AG09309 (cell line): ENCODE data around the gene IQCH.

Experiments used
- DNase-seq: peaks from one replicate; pipeline ENCODE4 v3.0.0-alpha.2; 2010; ENCODE audit warnings: low read depth
- H3K4me3 ChIP-seq: 2 replicates; pipeline ENCODE4 v1.5.1; 2011; ENCODE audit warnings: mild to moderate bottlenecking, low read depth, low read length, moderate library complexity; ENCODE audit not compliant: control insufficient read depth
- CTCF ChIP-seq: IDR thresholded peaks from 2 replicates; pipeline ENCODE4 v1.5.1; 2011; ENCODE audit warnings: mild to moderate bottlenecking, low read depth, low read length, inconsistent platforms; ENCODE audit not compliant: insufficient read depth, control insufficient read depth; ENCODE audit errors: missing control alignments

IQCH gene

DNA sequence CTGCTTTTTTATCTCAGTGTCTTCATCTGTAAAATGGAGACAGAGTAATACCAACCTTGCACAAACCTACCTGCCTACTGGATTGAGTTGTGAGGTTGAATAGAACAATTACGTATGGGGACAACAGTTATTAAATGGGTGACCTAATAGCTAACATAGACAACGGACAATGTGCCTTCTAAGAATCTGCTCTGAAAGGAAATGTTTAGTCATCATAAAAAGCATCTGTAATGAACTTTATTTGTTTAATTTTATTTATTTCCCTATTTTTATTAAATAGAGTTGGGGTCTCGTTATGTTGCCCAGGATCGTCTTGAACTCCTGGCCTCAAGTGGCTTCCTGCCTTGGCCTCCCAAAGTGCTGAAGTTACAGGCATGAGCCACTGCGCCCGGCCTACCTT is 207.1 kb downstream of the IQCH start:
- DNase-seq = no peak
- no peak for TF ChIP-seq CTCF
- no peak overlapping the region for H3K4me3 ChIP-seq

GRCh38 chr15:67462875-67463274 is 208.3 kb downstream of the IQCH start:
- no peak overlapping the region for H3K4me3 ChIP-seq
- no peak for DNase-seq

DNA sequence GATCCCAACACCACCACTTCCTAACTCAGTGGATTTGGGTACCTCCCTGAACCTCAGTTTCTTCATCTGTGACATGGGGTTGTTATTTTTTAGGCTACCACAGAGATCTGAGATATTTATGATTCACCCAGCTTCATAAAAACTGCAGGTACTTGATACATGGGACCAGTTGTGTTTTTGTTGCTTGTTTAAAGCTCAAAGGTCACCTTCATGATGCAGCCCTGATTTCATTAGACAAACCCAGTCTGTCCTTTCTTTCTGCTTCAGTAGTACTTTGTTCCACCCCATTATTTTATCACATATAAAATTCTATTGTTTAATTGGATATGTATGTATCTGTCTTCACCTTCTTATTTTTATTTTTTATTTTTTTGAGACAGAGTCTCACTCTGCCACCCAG is 208.9 kb downstream of the IQCH start:
- DNase-seq = no peak
- TF ChIP-seq CTCF = no peak
- no peak overlapping the region for H3K4me3 ChIP-seq

More at GRCh38 chr15:67462875-67463274, 208.3 kb downstream of the IQCH start:
- no peak for TF ChIP-seq CTCF

GRCh38 chr15:67465196-67465952 is 210.8 kb downstream of the IQCH start:
- no peak for TF ChIP-seq CTCF
- no peak overlapping the region for H3K4me3 ChIP-seq
- no peak for DNase-seq

GRCh38 chr15:67468416-67468815 is 213.8 kb downstream of the IQCH start:
- no peak overlapping the region for H3K4me3 ChIP-seq
- no peak for TF ChIP-seq CTCF
- DNase-seq = no peak

DNA sequence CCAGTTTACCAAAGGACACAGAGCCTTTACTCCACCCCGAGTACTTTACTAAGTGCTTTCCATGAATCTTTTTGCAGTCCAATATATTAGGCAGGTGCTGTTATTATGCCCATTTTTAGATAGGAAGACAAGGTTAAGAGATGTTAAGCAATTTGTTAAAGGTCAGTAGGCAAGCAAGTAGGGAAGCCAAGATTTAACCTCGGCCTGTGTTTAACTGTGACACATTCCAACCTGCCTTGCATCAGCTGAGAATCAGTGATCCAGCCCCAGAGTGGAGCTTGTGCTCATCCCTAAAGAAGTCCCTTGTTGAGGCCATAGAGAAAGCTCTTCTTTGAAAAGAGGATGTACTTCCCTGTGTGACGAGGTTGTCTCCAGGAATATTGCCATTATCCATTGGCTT is 215.1 kb downstream of the IQCH start:
- TF ChIP-seq CTCF = no peak
- no peak for DNase-seq
- H3K4me3 ChIP-seq = no peak overlapping the region
